Ishikawa (cell line): Measurements from ENCODE around the gene ARHGEF4.

ENCODE experiments used
- CREB1 ChIP-seq: IDR thresholded peaks from 2 replicates; pipeline ENCODE4 v1.6.1; 2012; ENCODE audit warnings: low read depth
- EGR1 ChIP-seq: IDR thresholded peaks from 2 replicates; pipeline ENCODE4 v1.6.1; 2012
- EP300 ChIP-seq: IDR thresholded peaks from 2 replicates; pipeline ENCODE4 v1.6.1; 2012; ENCODE audit warnings: borderline replicate concordance
- FOXM1 ChIP-seq: IDR thresholded peaks from 2 replicates; pipeline ENCODE4 v1.6.1; 2012; ENCODE audit warnings: low read depth, borderline replicate concordance
- NFIC ChIP-seq: IDR thresholded peaks from 2 replicates; pipeline ENCODE4 v1.6.1; 2012
- RAD21 ChIP-seq: IDR thresholded peaks from 2 replicates; pipeline ENCODE4 v1.6.1; 2012; ENCODE audit warnings: low read depth
- REST ChIP-seq: IDR thresholded peaks from 2 replicates; pipeline ENCODE4 v1.6.1; 2012; ENCODE audit warnings: low read depth, mild to moderate bottlenecking
- TAF1 ChIP-seq: IDR thresholded peaks from 2 replicates; pipeline ENCODE4 v1.6.1; 2012; ENCODE audit warnings: low read depth, mild to moderate bottlenecking
- TCF12 ChIP-seq: IDR thresholded peaks from 2 replicates; pipeline ENCODE4 v1.6.1; 2012; ENCODE audit warnings: low read depth
- YY1 ChIP-seq: IDR thresholded peaks from 2 replicates; pipeline ENCODE4 v1.6.1; 2012; ENCODE audit warnings: low read depth
- ZBTB7A ChIP-seq: IDR thresholded peaks from 2 replicates; pipeline ENCODE4 v1.6.1; 2012; ENCODE audit warnings: low read depth
- TF ChIP-seq, protein P1 (sequence below): IDR thresholded peaks from 2 replicates; pipeline ENCODE4 v1.6.1; 2012
- TF ChIP-seq, protein P2 (sequence below): IDR thresholded peaks from 2 replicates; pipeline ENCODE4 v1.6.1; 2012

- TF ChIP-seq TCF12 (no peak), EP300 (no peak), TAF1 (no peak), RAD21 (no peak), REST (no peak), EGR1 (no peak), FOXM1 (no peak), YY1 (no peak), CREB1 (no peak), NFIC (no peak), ZBTB7A (no peak)
- TF ChIP-seq, protein P1, sequence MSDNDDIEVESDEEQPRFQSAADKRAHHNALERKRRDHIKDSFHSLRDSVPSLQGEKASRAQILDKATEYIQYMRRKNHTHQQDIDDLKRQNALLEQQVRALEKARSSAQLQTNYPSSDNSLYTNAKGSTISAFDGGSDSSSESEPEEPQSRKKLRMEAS = no peak
- TF ChIP-seq, protein P2, sequence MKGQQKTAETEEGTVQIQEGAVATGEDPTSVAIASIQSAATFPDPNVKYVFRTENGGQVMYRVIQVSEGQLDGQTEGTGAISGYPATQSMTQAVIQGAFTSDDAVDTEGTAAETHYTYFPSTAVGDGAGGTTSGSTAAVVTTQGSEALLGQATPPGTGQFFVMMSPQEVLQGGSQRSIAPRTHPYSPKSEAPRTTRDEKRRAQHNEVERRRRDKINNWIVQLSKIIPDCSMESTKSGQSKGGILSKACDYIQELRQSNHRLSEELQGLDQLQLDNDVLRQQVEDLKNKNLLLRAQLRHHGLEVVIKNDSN = no peak
Measured at GRCh38 chr2:131054488-131054887, 217.8 kb downstream of the ARHGEF4 start.
